Effector memory CD4-positive, alpha-beta T cell (primary cell): ENCODE measurements around the gene ZC3H15.
"Not testable (repeated sequence)": the region's sequence is repeated elsewhere in the genome, so short reads cannot be mapped to it uniquely, and the experiment has no call there.

ENCODE experiments used
- DNase-seq, 3 donors: peaks; one replicate each; pipeline ENCODE4 v3.0.0-alpha.2; 2020
- H3K27ac ChIP-seq: 2 replicates; pipeline ENCODE4 v1.7.0; 2013; ENCODE audit warnings: mild to moderate bottlenecking, low read length, moderate library complexity; ENCODE audit not compliant: insufficient read depth, poor library complexity, severe bottlenecking
- H3K27me3 ChIP-seq: replicated peaks from 2 replicates; pipeline ENCODE4 v1.7.0; 2013; ENCODE audit warnings: mild to moderate bottlenecking, low read length; ENCODE audit not compliant: insufficient read depth, control insufficient read depth, poor library complexity, severe bottlenecking
- H3K36me3 ChIP-seq: 2 replicates; pipeline ENCODE4 v1.7.0; 2013; ENCODE audit warnings: mild to moderate bottlenecking, low read length, moderate library complexity; ENCODE audit not compliant: control insufficient read depth, insufficient read depth
- H3K4me1 ChIP-seq: 2 replicates; pipeline ENCODE4 v1.7.0; 2013; ENCODE audit warnings: low read length, mild to moderate bottlenecking; ENCODE audit not compliant: control insufficient read depth, insufficient read depth, poor library complexity, severe bottlenecking
- H3K4me3 ChIP-seq: 2 replicates; pipeline ENCODE4 v1.7.0; 2013; ENCODE audit warnings: low read length, low read depth, mild to moderate bottlenecking; ENCODE audit not compliant: insufficient read depth, poor library complexity, severe bottlenecking
- H3K9me3 ChIP-seq: 2 replicates; pipeline ENCODE4 v1.7.0; 2013; ENCODE audit warnings: mild to moderate bottlenecking, low read length, moderate library complexity; ENCODE audit not compliant: control insufficient read depth

The ZC3H15 gene

GRCh38 chr2:186518291-186518690 lies 32.2 kb downstream of the ZC3H15 start:
- DNase-seq, result no peak
- Histone ChIP-seq H3K36me3 (peaks cover 4% of the 10 kb centered on the region), H3K27ac (no peak overlapping the region), H3K4me1 (no peaks in the 10 kb centered on the region), H3K27me3 (no peaks in the 10 kb centered on the region), H3K4me3 (no peak overlapping the region), H3K9me3 (no peaks in the 10 kb centered on the region)

DNA sequence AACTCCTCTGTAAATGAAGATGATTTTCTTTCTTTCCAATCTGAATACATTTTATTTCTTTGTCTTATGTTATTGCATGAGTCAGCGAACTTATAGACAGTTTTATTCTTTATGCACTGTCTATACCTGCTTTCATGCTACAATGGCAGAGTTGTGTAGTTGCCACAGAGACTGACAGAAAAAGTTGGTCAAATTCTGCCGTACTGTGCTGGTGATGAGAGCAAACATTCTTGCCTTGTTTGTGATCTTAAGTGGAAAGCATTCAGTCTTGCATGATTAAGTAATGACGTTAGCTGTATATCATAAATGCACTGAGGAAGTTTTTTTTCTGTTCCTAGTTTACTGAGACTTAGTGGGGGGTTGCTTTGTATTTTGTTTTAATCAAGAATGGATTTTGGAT lies 32.9 kb downstream of the ZC3H15 start:
- no peaks in the 10 kb centered on the region for H3K9me3 ChIP-seq
- no peaks in the 10 kb centered on the region for H3K27me3 ChIP-seq
- H3K36me3 ChIP-seq, result no peaks in the 10 kb centered on the region
- H3K4me1 ChIP-seq, result no peaks in the 10 kb centered on the region
- H3K27ac ChIP-seq, result no peak overlapping the region
- DNase-seq, result no peak
- H3K4me3 ChIP-seq, result no peak overlapping the region

DNA sequence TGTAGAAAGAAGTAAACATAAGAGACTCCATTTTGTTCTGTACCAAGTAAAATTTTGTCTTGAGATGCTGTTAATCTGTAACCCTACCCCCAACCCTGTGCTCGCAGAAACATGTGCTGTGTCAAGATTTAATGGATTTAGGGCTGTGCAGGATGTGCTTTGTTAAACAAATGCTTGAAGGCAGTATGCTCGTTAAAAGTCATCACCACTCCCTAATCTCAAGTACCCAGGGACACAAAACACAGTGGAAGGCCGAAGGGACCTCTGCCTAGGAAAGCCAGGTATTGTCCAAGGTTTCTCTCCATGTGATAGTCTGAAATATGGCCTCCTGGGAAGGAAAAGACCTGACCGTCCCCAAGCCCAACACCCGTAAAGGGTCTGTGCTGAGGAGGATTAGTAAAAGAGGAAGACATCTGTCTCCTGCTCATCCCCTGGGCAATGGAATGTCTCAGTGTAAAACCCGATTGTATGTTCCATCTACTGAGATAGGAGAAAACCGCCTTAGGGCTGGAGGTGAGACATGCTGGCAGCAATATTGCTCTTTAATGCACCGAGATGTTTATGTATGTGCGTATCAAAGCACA lies 35.6 kb downstream of the ZC3H15 start:
- H3K27me3 ChIP-seq, H3K27ac ChIP-seq, DNase-seq, H3K36me3 ChIP-seq, H3K9me3 ChIP-seq, H3K4me3 ChIP-seq, H3K4me1 ChIP-seq: not testable (repeated sequence)

DNA sequence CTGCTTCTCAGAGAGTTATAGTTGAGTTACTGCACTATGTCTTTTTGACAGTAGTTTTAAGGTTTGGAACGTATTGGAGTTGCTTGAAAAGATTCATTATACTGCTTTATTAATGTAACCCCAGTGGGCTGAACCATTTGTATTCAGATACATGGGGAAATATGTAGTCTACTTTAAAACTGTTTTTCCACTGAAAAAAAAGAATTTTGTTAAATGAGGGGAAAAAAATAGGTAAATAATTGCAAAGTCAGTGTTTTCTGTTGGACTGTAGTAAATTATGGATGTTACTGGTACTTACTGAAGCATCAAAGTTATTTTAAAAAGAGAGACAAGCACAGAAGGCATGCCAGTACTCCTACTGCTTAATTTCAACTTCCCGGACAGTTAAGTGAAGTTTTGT lies 36.4 kb downstream of the ZC3H15 start:
- Histone ChIP-seq H3K36me3 (no peaks in the 10 kb centered on the region), H3K27me3 (no peaks in the 10 kb centered on the region), H3K4me3 (no peak overlapping the region), H3K27ac (no peak overlapping the region), H3K9me3 (no peaks in the 10 kb centered on the region), H3K4me1 (no peaks in the 10 kb centered on the region)
- DNase-seq, result no peak

- no peaks in the 10 kb centered on the region for H3K9me3 ChIP-seq
- H3K36me3 ChIP-seq, result no peaks in the 10 kb centered on the region
- DNase-seq, result no peak
- no peaks in the 10 kb centered on the region for H3K4me1 ChIP-seq
- no peak overlapping the region for H3K27ac ChIP-seq
- no peak overlapping the region for H3K4me3 ChIP-seq
- H3K27me3 ChIP-seq, result no peaks in the 10 kb centered on the region
Measured at GRCh38 chr2:186523791-186524190, 37.7 kb downstream of the ZC3H15 start.

DNA sequence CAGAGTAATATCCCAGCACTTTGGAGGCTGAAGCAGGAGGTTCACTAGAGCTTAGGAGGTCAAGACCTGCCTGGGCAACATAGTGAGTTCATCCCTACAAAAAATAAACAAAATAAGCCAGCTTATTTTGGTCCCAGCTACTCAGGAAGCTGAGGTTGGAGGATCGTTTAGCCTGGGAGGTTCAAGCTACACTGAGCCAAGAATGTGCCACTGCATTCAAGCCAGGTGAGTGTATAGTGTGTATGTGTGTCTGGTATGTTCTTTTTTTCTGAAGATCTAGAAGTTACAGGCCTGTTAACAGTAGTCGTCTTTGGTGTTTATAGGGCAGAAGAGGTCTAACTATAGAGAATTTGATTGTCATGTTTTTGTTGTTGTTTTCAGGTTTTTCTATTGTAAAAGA lies 40.2 kb downstream of the ZC3H15 start:
- Histone ChIP-seq H3K4me1 (no peaks in the 10 kb centered on the region), H3K4me3 (no peak overlapping the region), H3K36me3 (no peaks in the 10 kb centered on the region), H3K27ac (no peak overlapping the region), H3K9me3 (no peaks in the 10 kb centered on the region), H3K27me3 (no peaks in the 10 kb centered on the region)
- no peak for DNase-seq

DNA sequence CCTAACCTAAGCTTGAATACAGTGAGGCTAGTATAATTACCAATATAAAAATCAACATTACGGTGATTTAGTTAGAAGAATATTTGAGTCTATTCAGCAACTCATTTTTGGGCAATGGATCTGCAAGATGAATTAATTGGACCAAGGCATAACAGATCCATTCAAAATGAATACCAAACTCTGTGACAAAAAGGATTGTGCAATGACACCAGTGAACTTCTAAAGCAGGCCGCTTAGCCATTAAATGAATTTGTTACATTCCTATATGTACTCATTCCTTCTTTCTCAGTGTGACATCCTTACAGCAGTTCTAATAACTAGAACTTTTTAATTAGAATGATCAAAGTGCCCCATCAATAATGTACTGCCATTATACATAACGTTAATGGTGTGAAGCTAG lies 44.3 kb downstream of the ZC3H15 start:
- Histone ChIP-seq H3K4me3 (no peak overlapping the region), H3K27ac (no peak overlapping the region)
- no peak for DNase-seq

DNA sequence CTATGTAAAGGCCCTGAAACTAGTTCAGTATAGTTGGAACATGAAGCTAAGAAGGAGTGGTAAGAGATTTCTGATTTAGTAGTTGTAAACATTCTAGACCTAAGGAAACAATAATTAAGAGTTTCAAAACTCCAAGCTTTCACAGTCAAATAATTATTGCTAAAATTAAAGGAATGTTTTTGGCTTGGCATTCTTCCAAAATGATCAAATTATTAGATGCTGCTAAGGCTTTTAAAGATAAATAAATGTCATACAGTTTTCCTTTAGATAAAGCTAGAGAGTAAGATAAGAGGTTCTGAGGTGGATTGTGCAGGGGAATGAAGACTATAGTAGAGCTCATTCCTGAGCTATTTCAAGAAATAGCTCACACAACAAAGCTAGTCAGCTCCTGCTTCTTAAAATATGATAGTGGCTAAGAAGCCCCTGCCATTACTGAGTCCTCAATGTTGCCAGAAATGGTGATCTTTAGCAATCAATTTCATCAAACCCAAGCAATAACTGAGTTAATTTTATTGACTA lies 45.3 kb downstream of the ZC3H15 start:
- Histone ChIP-seq H3K9me3 (no peaks in the 10 kb centered on the region), H3K4me1 (no peaks in the 10 kb centered on the region), H3K27ac (no peak overlapping the region), H3K4me3 (no peak overlapping the region), H3K36me3 (no peaks in the 10 kb centered on the region), H3K27me3 (no peaks in the 10 kb centered on the region)
- no peak for DNase-seq

More for the DNA sequence above, 44.3 kb downstream of the ZC3H15 start:
- Histone ChIP-seq H3K4me1 (no peaks in the 10 kb centered on the region), H3K36me3 (no peaks in the 10 kb centered on the region), H3K27me3 (no peaks in the 10 kb centered on the region), H3K9me3 (no peaks in the 10 kb centered on the region)

DNA sequence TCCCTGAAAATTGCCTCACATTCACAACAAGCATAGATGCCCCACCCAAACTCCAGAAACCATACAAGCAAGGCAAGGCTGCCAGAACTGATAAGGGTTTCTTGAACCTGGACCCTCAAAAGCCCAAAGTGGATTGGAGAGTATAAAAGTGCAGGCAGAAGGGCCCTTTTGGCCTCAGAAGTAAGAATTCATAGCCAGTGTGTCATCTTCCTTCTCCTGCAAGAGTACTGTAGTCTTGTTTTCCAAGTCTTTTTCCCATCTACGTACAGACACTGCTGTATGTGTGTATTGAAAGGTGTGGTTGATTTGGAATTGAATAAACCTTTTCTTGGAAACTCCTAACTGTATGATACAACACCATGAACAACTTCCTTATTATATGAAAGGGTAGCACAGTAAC lies 46.8 kb downstream of the ZC3H15 start:
- no peaks in the 10 kb centered on the region for H3K27me3 ChIP-seq
- no peaks in the 10 kb centered on the region for H3K36me3 ChIP-seq
- H3K4me1 ChIP-seq, result no peaks in the 10 kb centered on the region
- H3K9me3 ChIP-seq, result no peaks in the 10 kb centered on the region
- no peak for DNase-seq
- no peak overlapping the region for H3K4me3 ChIP-seq
- H3K27ac ChIP-seq, result no peak overlapping the region

- Histone ChIP-seq H3K4me1 (no peaks in the 10 kb centered on the region), H3K9me3 (no peaks in the 10 kb centered on the region), H3K4me3 (no peak overlapping the region), H3K36me3 (no peaks in the 10 kb centered on the region), H3K27ac (no peak overlapping the region), H3K27me3 (no peaks in the 10 kb centered on the region)
- no peak for DNase-seq
Measured at GRCh38 chr2:186533717-186534116, 47.7 kb downstream of the ZC3H15 start.
